Neuronal stem cell (in vitro differentiated cells): ENCODE data around the gene ZFAND3.

Source experiments
- DNase-seq: peaks from one replicate; pipeline ENCODE4 v3.0.0-alpha.2; 2013; ENCODE audit warnings: low spot score
- H2AFZ ChIP-seq: one replicate; pipeline ENCODE4 v1.6.1; 2013; ENCODE audit warnings: mild to moderate bottlenecking, low read length, inconsistent platforms
- H2AK5ac ChIP-seq: 2 replicates; pipeline ENCODE4 v1.6.1; 2013; ENCODE audit warnings: low read depth, mild to moderate bottlenecking, inconsistent platforms, low read length, moderate library complexity, mixed read lengths
- H2BK120ac ChIP-seq: 2 replicates; pipeline ENCODE4 v1.6.1; 2013; ENCODE audit warnings: low read depth, mild to moderate bottlenecking, inconsistent platforms, low read length, moderate library complexity, mixed read lengths
- H2BK12ac ChIP-seq: one replicate; pipeline ENCODE4 v1.6.1; 2013; ENCODE audit warnings: low read length, inconsistent platforms
- H2BK15ac ChIP-seq: 2 replicates; pipeline ENCODE4 v1.6.1; 2013; ENCODE audit warnings: mild to moderate bottlenecking, low read length, inconsistent platforms, mixed read lengths
- H2BK5ac ChIP-seq: one replicate; pipeline ENCODE4 v1.6.1; 2013; ENCODE audit warnings: inconsistent platforms, mild to moderate bottlenecking, low read length, moderate library complexity
- H3K14ac ChIP-seq: one replicate; pipeline ENCODE4 v1.6.1; 2013; ENCODE audit warnings: low read length, inconsistent platforms
- H3K18ac ChIP-seq: 2 replicates; pipeline ENCODE4 v1.6.1; 2013; ENCODE audit warnings: low read length, inconsistent platforms
- H3K23ac ChIP-seq: 2 replicates; pipeline ENCODE4 v1.6.1; 2013; ENCODE audit warnings: low read depth, mild to moderate bottlenecking, mixed read lengths, low read length, inconsistent platforms; ENCODE audit not compliant: poor library complexity
- H3K27ac ChIP-seq: replicated peaks from 3 replicates; pipeline ENCODE4 v1.5.1; 2013; ENCODE audit warnings: low read length, inconsistent platforms
- H3K27me3 ChIP-seq, 3 experiments: 2 replicates each; pipeline ENCODE4 v1.6.1; 2013; ENCODE audit warnings: low read length in 3 of 3, mild to moderate bottlenecking in 2 of 3, inconsistent platforms in 1 of 3, low read depth in 1 of 3, mixed read lengths in 1 of 3, moderate library complexity in 1 of 3; ENCODE audit not compliant: control insufficient read depth in 3 of 3, insufficient read depth in 3 of 3
- H3K36me3 ChIP-seq, 2 donors: replicated peaks in 1 of 2; 2 replicates each; pipeline ENCODE4 v1.6.1; 2013; ENCODE audit warnings: low read length in 2 of 2; ENCODE audit not compliant: control insufficient read depth in 2 of 2, insufficient read depth in 2 of 2
- H3K4ac ChIP-seq: 2 replicates; pipeline ENCODE4 v1.6.1; 2013; ENCODE audit warnings: inconsistent platforms, mild to moderate bottlenecking, low read length, moderate library complexity
- H3K4me1 ChIP-seq, 2 donors: 1 replicate in 1 of 2; 2 replicates in 1 of 2; pipeline ENCODE4 v1.6.1; 2013; ENCODE audit warnings: low read length in 2 of 2, low read depth in 1 of 2; ENCODE audit not compliant: control insufficient read depth in 2 of 2, insufficient read depth in 1 of 2
- H3K4me2 ChIP-seq: one replicate; pipeline ENCODE4 v1.6.1; 2013; ENCODE audit warnings: mild to moderate bottlenecking, low read length, inconsistent platforms; ENCODE audit not compliant: insufficient read depth, poor library complexity, severe bottlenecking
- H3K4me3 ChIP-seq, 2 donors: 2 replicates each; pipeline ENCODE4 v1.5.1; 2013; ENCODE audit warnings: low read length in 2 of 2, mild to moderate bottlenecking in 2 of 2, inconsistent platforms in 1 of 2, moderate library complexity in 1 of 2
- H3K79me1 ChIP-seq: one replicate; pipeline ENCODE4 v1.6.1; 2013; ENCODE audit warnings: low read depth, mild to moderate bottlenecking, inconsistent platforms, low read length, moderate library complexity
- H3K9ac ChIP-seq: one replicate; pipeline ENCODE4 v1.6.1; 2013; ENCODE audit warnings: mild to moderate bottlenecking, low read depth, low read length, inconsistent platforms; ENCODE audit not compliant: poor library complexity
- H3K9me3 ChIP-seq, 2 donors: replicated peaks in 1 of 2; 2 replicates each; pipeline versions ENCODE3 to v1.6.1; 2013; ENCODE audit warnings: low read length in 2 of 2, mild to moderate bottlenecking in 2 of 2, inconsistent platforms in 1 of 2, low read depth in 1 of 2, mixed read lengths in 1 of 2, moderate library complexity in 1 of 2; ENCODE audit not compliant: control insufficient read depth in 2 of 2, insufficient read depth in 1 of 2
- H4K8ac ChIP-seq: one replicate; pipeline ENCODE4 v1.6.1; 2013; ENCODE audit warnings: low read depth, mild to moderate bottlenecking, inconsistent platforms, low read length, moderate library complexity
- H4K91ac ChIP-seq: one replicate; pipeline ENCODE4 v1.6.1; 2013; ENCODE audit warnings: low read length, low read depth, mild to moderate bottlenecking, inconsistent platforms; ENCODE audit not compliant: poor library complexity
- WGBS, 2 donors: extraction: QIAGEN DNeasy Blood & Tissue Kit; methylation state at CpG; one replicate each; pipeline ENCODE4 v1.1.7; 2013; ENCODE audit warnings: missing lambda C conversion rate in 2 of 2, mixed read lengths in 1 of 2; ENCODE audit not compliant: insufficient read length in 2 of 2, insufficient replicate concordance in 1 of 2; ENCODE audit errors: extremely low coverage in 2 of 2; 5-methylcytosine and 5-hydroxymethylcytosine counted together

The ZFAND3 gene

DNA sequence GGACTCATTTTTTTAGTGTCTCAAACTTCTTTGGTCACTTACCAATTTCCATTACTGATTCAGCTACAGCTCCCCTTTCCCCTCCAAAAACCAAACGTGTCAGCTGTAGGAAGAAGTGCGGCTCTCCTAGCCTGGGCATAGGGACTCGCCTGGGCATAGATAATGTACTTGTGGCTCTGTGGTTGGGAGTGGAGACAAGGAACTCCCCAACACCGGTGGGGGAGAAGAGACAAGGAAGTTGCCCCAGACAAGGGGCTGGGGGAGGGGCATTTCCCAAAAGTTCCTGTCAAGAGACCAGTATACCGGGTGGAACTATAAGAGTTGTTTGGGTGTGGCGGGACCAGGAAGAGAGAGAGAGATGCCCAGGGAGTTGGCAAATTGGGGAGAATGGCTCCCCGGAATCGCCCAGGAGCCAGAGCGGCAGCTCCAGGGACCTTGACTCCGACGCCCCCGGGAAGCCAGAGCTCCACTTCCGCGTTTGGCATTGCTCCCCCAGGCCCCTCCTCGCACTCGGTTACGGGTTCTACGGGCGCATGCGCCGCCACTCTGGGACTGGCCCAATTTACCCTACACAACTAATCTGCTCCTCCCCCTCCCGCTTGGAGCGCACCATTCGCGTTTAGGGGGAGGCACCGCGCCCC, 871 bp upstream of the ZFAND3 start:
- H2AK5ac ChIP-seq, result no peak overlapping the region
- H3K4me1 ChIP-seq, result peaks cover 4 to 14% of the 10 kb centered on the region in 2 donors
- no peak overlapping the region for H4K91ac ChIP-seq
- H2AFZ ChIP-seq, result peak overlapping the region; percentile 93
- peaks cover 2% of the 10 kb centered on the region for H3K79me1 ChIP-seq
- H2BK12ac ChIP-seq, result no peak overlapping the region
- H3K4ac ChIP-seq, result no peak overlapping the region
- H3K4me2 ChIP-seq, result peak overlapping the region; percentile 70
- H3K18ac ChIP-seq, result peak overlapping the region; percentile 55
- H3K27me3 ChIP-seq, result no peaks in the 10 kb centered on the region
- peak; percentile 97 for DNase-seq
- no peak overlapping the region for H2BK120ac ChIP-seq
- peaks cover 0 to 2% of the 10 kb centered on the region in 2 donors for H3K9me3 ChIP-seq
- H3K23ac ChIP-seq, result peak overlapping the region; percentile 6
- H2BK15ac ChIP-seq, result no peak overlapping the region
- H3K4me3 ChIP-seq, result peak overlapping the region; percentile 68 to 93
- H4K8ac ChIP-seq, result no peak overlapping the region
- no peak overlapping the region for H3K14ac ChIP-seq
- peak overlapping the region; percentile 93 for H2BK5ac ChIP-seq
- no peak overlapping the region for H3K9ac ChIP-seq
- H3K36me3 ChIP-seq, result peaks cover 0 to 7% of the 10 kb centered on the region in 2 donors
- H3K27ac ChIP-seq, result peak overlapping the region; percentile 99
- no CpG with 5 or more reads among the region's 27 CpGs for WGBS, 2 donors

DNA sequence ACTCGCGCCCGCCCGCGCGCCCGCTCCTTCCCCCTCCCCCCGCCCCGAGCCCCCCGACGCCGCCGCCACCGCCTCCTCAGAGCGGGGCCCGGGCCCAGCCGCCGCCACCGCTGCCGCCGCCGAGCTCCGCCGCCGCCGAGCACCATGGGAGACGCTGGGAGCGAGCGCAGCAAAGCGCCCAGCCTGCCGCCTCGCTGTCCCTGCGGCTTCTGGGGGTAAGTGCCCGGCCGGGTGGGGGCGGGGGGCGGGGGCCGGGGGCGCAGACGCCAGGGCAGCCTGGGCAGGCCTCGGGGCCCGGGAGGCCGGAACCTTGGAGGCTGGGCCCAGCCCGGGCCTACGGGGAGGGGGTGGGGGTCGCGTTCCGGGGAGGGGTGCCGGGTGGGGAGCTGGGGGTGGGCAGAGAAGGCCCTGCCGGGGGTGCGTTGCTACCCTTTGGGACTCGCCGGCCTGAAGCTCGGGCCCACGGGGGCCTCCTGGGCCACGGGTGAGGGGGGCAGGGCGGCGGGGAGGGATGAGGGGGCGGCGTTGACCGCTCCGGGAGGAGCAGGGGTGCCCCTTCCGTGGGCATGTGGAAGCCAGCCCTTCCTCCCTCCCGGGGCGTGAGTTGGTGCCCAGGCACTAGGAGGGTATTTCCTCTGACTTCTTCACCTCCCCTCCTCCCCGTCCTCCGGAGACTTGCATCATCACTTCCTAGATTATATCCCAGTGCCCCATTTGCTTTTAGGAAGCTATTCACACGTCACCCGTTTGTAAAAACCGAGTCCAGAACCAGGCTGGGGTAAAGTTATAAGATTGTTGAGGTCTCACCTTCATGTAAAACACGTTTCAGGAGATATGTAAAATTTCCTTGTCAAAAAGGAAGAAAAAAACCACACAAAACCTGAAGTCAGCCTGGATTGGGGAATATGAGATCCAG, 533 bp downstream of the ZFAND3 start:
- Histone ChIP-seq H2BK5ac (peak overlapping the region; percentile 93), H2AK5ac (no peak overlapping the region), H3K9ac (peak overlapping the region; percentile 81), H3K4me2 (peak overlapping the region; percentile 73), H3K4me3 (peak overlapping the region; percentile 68 to 93), H3K79me1 (peaks cover 2% of the 10 kb centered on the region), H3K14ac (peak overlapping the region; percentile 87), H2BK120ac (no peak overlapping the region), H4K8ac (no peak overlapping the region), H2BK12ac (no peak overlapping the region), H3K9me3 (no peaks in the 10 kb centered on the region), H3K4me1 (peaks cover 4 to 14% of the 10 kb centered on the region in 2 donors), H3K23ac (no peak overlapping the region), H3K4ac (no peak overlapping the region), H2BK15ac (no peak overlapping the region), H3K18ac (peak overlapping the region; percentile 82), H2AFZ (peak overlapping the region; percentile 93), H3K27me3 (no peaks in the 10 kb centered on the region), H3K27ac (peak overlapping the region; percentile 99), H3K36me3 (peaks cover 0 to 10% of the 10 kb centered on the region in 2 donors), H4K91ac (no peak overlapping the region)
- no CpG with 5 or more reads among the region's 71 CpGs for WGBS, 2 donors
- DNase-seq, result no peak

DNA sequence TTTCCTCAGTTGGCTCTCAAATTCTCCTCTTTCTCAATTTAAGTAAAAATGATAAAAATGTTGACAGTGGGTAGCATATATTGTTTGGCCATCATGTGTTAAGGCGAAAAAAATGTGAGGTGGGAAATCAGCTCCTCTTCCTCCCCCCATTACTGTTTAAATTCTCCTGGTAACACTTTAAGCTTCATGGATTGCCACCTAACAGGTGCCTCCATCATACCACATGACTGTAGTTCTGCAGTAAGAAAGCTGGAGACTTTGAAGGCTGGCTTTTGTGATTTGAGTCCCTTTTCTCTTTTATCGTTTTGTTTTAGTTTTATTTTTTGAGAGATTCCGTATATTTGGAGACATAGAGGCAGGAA, 1.2 kb downstream of the ZFAND3 start:
- Histone ChIP-seq H2AK5ac (no peak overlapping the region), H4K8ac (no peak overlapping the region), H3K4me1 (peaks cover 4 to 14% of the 10 kb centered on the region in 2 donors), H3K9ac (no peak overlapping the region), H2BK15ac (no peak overlapping the region), H2BK12ac (no peak overlapping the region), H3K23ac (no peak overlapping the region), H3K36me3 (peaks cover 0 to 10% of the 10 kb centered on the region in 2 donors), H2BK5ac (no peak overlapping the region), H3K18ac (no peak overlapping the region), H2AFZ (no peak overlapping the region), H3K9me3 (no peaks in the 10 kb centered on the region), H4K91ac (no peak overlapping the region), H3K14ac (no peak overlapping the region), H3K4me2 (peak overlapping the region; percentile 73), H3K4me3 (peak overlapping the region; percentile 68 to 93), H3K79me1 (peaks cover 2% of the 10 kb centered on the region), H3K27me3 (no peaks in the 10 kb centered on the region), H3K27ac (no peak overlapping the region), H3K4ac (no peak overlapping the region), H2BK120ac (no peak overlapping the region)
- DNase-seq, result no peak
- no CpG with 5 or more reads among the region's 3 CpGs for WGBS, 2 donors

DNA sequence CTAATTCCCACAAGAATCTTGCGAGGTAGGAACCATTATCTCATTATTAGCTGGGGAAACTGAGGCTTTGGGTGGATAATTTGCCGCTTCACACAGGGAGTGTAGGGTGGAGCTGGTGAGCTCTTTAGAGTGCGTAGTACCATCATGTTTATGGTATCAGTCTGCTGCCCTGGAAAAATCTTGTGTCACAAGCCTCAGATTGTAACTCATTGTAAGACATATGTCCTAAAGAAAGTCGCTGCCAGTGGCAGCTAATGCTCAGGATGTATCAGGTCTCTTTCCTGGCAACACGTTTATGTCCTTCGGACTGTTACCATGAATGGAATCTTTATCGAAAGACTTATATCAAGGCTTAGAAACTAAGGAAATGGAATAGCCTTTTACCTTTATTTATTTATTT, 1.9 kb downstream of the ZFAND3 start:
- peaks cover 3% of the 10 kb centered on the region for H3K79me1 ChIP-seq
- H3K9ac ChIP-seq, result no peak overlapping the region
- no peak overlapping the region for H3K23ac ChIP-seq
- H2BK120ac ChIP-seq, result no peak overlapping the region
- H2BK15ac ChIP-seq, result no peak overlapping the region
- H4K8ac ChIP-seq, result no peak overlapping the region
- H2BK12ac ChIP-seq, result no peak overlapping the region
- no peak overlapping the region for H3K27ac ChIP-seq
- no peaks in the 10 kb centered on the region for H3K9me3 ChIP-seq
- H3K14ac ChIP-seq, result no peak overlapping the region
- no peak for DNase-seq
- H2AFZ ChIP-seq, result no peak overlapping the region
- no peak overlapping the region for H3K4ac ChIP-seq
- no peak overlapping the region for H3K4me2 ChIP-seq
- no peak overlapping the region for H3K4me3 ChIP-seq
- peaks cover 4 to 14% of the 10 kb centered on the region in 2 donors for H3K4me1 ChIP-seq
- no peak overlapping the region for H2AK5ac ChIP-seq
- no peak overlapping the region for H2BK5ac ChIP-seq
- no peak overlapping the region for H4K91ac ChIP-seq
- no peak overlapping the region for H3K18ac ChIP-seq
- WGBS, 2 donors, result no CpG with 5 or more reads among the region's 7 CpGs
- H3K36me3 ChIP-seq, result peaks cover 0 to 10% of the 10 kb centered on the region in 2 donors
- H3K27me3 ChIP-seq, result no peaks in the 10 kb centered on the region
